A673 (cell line): Measurements from ENCODE around the gene NLGN1. TPM values are rescaled to one million over a fixed set of nuclear protein-coding genes. Genes with fewer than 3 reads are reported as not detected.

ENCODE experiments used
- BruUV-seq: library from RNA; stranded (reverse); fragments of 400-500 nt; replicated peaks from 2 replicates; lab custom pipeline; 2021; lab: Mats Ljungman, UMichigan
- CTCF ChIA-PET: fragments of 300-600 bp; sonication (Branson Sonifier 250); formaldehyde crosslinking; loops from one replicate; lab custom pipeline; 2022; ENCODE audit warnings: antibody characterized with exemption; lab: Charles Lee
- POLR2A ChIA-PET: fragments of 300-600 bp; sonication (Branson Sonifier 250); formaldehyde crosslinking; loops from one replicate; lab custom pipeline; 2022; ENCODE audit warnings: antibody characterized with exemption; ENCODE audit not compliant: low non-redundant PET; lab: Charles Lee
- DNase-seq: peaks from one replicate; pipeline ENCODE4 v3.0.0-alpha.2; 2015; ENCODE audit warnings: low spot score
- H3K27ac ChIP-seq: fragments of 200-600 bp; sonication (generic); 2 replicates; pipeline ENCODE4 v1.5.1; 2016; ENCODE audit warnings: mixed run types, low read depth, mild to moderate bottlenecking, mixed read lengths, antibody characterized with exemption, low read length; ENCODE audit not compliant: poor library complexity, severe bottlenecking
- H3K27me3 ChIP-seq: fragments of 200-600 bp; sonication (generic); replicated peaks from 2 replicates; pipeline ENCODE4 v1.6.1; 2017; ENCODE audit warnings: mixed run types, low read depth, mild to moderate bottlenecking, mixed read lengths, antibody characterized with exemption, low read length; ENCODE audit not compliant: insufficient read depth, poor library complexity
- H3K36me3 ChIP-seq: fragments of 200-600 bp; sonication (generic); 2 replicates; pipeline ENCODE4 v1.6.1; 2016; ENCODE audit warnings: mixed run types, mild to moderate bottlenecking, mixed read lengths, antibody characterized with exemption, low read length; ENCODE audit not compliant: insufficient read depth, poor library complexity, severe bottlenecking
- H3K4me1 ChIP-seq: fragments of 200-600 bp; sonication (generic); 2 replicates; pipeline ENCODE4 v1.6.1; 2017; ENCODE audit warnings: mixed run types, mild to moderate bottlenecking, mixed read lengths, antibody characterized with exemption, low read length; ENCODE audit not compliant: insufficient read depth, poor library complexity, severe bottlenecking
- H3K4me3 ChIP-seq: fragments of 200-600 bp; sonication (generic); 2 replicates; pipeline ENCODE4 v1.5.1; 2016; ENCODE audit warnings: low read depth, mixed run types, mild to moderate bottlenecking, mixed read lengths, low read length; ENCODE audit not compliant: poor library complexity, severe bottlenecking
- H3K9me3 ChIP-seq: fragments of 200-600 bp; sonication (generic); 2 replicates; pipeline ENCODE4 v1.6.1; 2016; ENCODE audit warnings: mixed run types, low read depth, mild to moderate bottlenecking, mixed read lengths, antibody characterized with exemption, low read length; ENCODE audit not compliant: poor library complexity, severe bottlenecking
- CTCF ChIP-seq: fragments of 300-800, 200-600 bp; sonication (generic); conservative IDR thresholded peaks from 2 replicates; pipeline ENCODE4 v1.5.1; 2017; ENCODE audit warnings: low read depth, mild to moderate bottlenecking, antibody characterized with exemption, low read length, moderate library complexity, mixed read lengths
- EZH2 ChIP-seq: fragments of 200-600 bp; sonication (generic); IDR thresholded peaks from 2 replicates; pipeline ENCODE4 v1.6.1; 2017; ENCODE audit warnings: borderline replicate concordance, low read depth, mild to moderate bottlenecking, mixed read lengths, antibody characterized with exemption, low read length; ENCODE audit not compliant: poor library complexity, severe bottlenecking
- intact Hi-C: fragments of 100-400 bp; cut with micrococcal nuclease; formaldehyde crosslinking; loops from one replicate; pipeline ENCODE4 v1.10.0; 2022; ENCODE audit not compliant: unreplicated experiment
- total RNA-seq: library from RNA; stranded (reverse); gene quantifications from 2 replicates; pipeline ENCODE4 v1.2.3, GENCODE V29; 2021

NLGN1 gene
- total RNA-seq, 1 experiment from 2014 or later, result 0.39 TPM

DNA sequence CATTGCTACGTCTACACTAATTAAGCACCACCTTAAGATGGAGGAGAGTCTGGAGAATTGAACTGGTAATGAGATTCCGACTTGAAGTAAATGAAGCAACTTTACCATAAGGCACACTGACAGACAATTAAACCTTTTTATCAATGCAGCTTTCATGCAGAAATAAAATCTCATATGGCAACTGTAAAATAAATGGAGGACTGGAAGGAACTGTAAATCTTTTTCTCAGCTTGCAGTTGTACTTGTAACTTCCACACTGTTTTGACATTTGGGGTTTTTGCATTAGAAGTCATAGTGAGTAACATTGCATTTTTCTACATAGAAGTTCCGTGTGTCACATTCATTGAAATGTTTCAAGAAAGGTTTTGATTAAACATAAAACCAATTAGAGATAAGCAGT is 705.3 kb downstream of the NLGN1 start:
- CTCF ChIA-PET, result no interaction called here
- BruUV-seq, result no TSS peak
- H3K27ac ChIP-seq, result no peak overlapping the region

GRCh38 chr3:174110761-174111160 is 713.2 kb downstream of the NLGN1 start:
- Histone ChIP-seq H3K4me1 (no peaks in the 10 kb centered on the region), H3K36me3 (no peaks in the 10 kb centered on the region), H3K4me3 (no peak overlapping the region), H3K9me3 (no peaks in the 10 kb centered on the region), H3K27ac (no peak overlapping the region), H3K27me3 (no peaks in the 10 kb centered on the region)
- CTCF ChIA-PET, result no interaction called here
- BruUV-seq, result no TSS peak
- intact Hi-C loops, result no loop called here
- POLR2A ChIA-PET, result no interaction called here
- TF ChIP-seq EZH2 (no peak), CTCF (no peak)
- DNase-seq, result no peak

More for the DNA sequence above, 705.3 kb downstream of the NLGN1 start:
- H3K27me3 ChIP-seq, result no peaks in the 10 kb centered on the region
- H3K36me3 ChIP-seq, result no peaks in the 10 kb centered on the region
- DNase-seq, result no peak
- POLR2A ChIA-PET, result no interaction called here
- intact Hi-C loops, result no loop called here
- TF ChIP-seq CTCF (no peak), EZH2 (no peak)
- H3K9me3 ChIP-seq, result no peaks in the 10 kb centered on the region
- H3K4me1 ChIP-seq, result peaks cover 17% of the 10 kb centered on the region
- H3K4me3 ChIP-seq, result no peak overlapping the region

- Histone ChIP-seq H3K4me3 (no peak overlapping the region), H3K27ac (no peak overlapping the region), H3K27me3 (no peaks in the 10 kb centered on the region), H3K4me1 (no peaks in the 10 kb centered on the region), H3K9me3 (no peaks in the 10 kb centered on the region), H3K36me3 (no peaks in the 10 kb centered on the region)
- no peak for TF ChIP-seq EZH2
- no peak for TF ChIP-seq CTCF
- no TSS peak for BruUV-seq
- ChIA-PET CTCF (no interaction called here), POLR2A (no interaction called here)
- DNase-seq, result no peak
- intact Hi-C loops, result no loop called here
Observed at GRCh38 chr3:174111776-174112175, 714.2 kb downstream of the NLGN1 start.
